Fibroblast of mammary gland (primary cell): Measurements from ENCODE around the gene GLYATL1.
A peak's percentile ranks its signal among the peaks of the same experiment; 100 is the strongest.

ENCODE experiments used
- DNase-seq: peaks from one replicate; pipeline ENCODE4 v3.0.0-alpha.2; 2010; ENCODE audit warnings: low read depth
- H3K4me3 ChIP-seq: 2 replicates; pipeline ENCODE4 v1.5.1; 2011; ENCODE audit warnings: low read depth, mild to moderate bottlenecking, low read length, moderate library complexity; ENCODE audit not compliant: control insufficient read depth
- TF ChIP-seq, protein P1 (sequence below): conservative IDR thresholded peaks from 2 replicates; pipeline ENCODE4 v1.5.1; 2011; ENCODE audit warnings: low read depth, low read length, inconsistent platforms; ENCODE audit not compliant: control insufficient read depth, insufficient read depth

GLYATL1 gene

DNA sequence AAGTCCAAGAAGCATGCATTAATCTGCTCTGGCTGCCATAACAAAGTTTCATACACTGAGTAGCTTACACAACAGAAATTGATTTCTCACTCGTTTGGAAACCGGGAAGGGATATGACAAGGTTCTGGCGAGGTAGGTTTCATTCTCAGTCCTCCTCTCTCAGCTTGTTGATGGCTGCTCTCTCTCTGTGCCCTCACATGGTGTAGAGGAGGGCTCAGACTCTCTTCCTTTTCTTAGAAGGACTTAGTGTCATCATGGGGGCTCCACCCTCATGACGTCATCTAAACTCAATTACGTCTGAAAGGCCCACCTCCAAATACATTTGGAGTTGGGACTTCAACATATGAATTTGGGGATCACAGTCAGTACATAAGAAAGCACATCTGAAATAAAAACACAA is 18.6 kb downstream of the GLYATL1 start:
- peak; percentile 6 for DNase-seq
- TF ChIP-seq, protein P1, sequence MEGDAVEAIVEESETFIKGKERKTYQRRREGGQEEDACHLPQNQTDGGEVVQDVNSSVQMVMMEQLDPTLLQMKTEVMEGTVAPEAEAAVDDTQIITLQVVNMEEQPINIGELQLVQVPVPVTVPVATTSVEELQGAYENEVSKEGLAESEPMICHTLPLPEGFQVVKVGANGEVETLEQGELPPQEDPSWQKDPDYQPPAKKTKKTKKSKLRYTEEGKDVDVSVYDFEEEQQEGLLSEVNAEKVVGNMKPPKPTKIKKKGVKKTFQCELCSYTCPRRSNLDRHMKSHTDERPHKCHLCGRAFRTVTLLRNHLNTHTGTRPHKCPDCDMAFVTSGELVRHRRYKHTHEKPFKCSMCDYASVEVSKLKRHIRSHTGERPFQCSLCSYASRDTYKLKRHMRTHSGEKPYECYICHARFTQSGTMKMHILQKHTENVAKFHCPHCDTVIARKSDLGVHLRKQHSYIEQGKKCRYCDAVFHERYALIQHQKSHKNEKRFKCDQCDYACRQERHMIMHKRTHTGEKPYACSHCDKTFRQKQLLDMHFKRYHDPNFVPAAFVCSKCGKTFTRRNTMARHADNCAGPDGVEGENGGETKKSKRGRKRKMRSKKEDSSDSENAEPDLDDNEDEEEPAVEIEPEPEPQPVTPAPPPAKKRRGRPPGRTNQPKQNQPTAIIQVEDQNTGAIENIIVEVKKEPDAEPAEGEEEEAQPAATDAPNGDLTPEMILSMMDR: no peak
- no peak overlapping the region for H3K4me3 ChIP-seq

DNA sequence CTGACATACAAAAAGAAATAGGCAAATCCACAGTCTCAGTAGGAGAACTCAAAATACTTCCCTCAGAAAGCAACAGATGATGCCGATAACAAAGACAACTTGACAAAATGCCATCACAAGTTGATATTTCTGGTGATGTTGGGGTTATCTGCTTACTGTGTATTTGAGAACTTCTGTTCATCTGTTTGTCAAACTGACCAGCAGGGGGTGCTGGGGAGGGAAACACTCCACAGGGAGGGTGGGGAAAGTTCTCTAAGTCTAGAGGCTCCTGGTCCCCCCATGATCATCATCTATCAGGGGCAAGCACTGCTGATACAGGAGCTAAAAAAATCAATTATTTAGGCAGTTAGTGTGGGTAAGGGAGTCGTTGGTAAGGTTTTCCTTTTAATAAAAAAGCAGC is 19.2 kb downstream of the GLYATL1 start:
- TF ChIP-seq, protein P1: peak; percentile 39
- peak; percentile 13 for DNase-seq
- H3K4me3 ChIP-seq: no peak overlapping the region

DNA sequence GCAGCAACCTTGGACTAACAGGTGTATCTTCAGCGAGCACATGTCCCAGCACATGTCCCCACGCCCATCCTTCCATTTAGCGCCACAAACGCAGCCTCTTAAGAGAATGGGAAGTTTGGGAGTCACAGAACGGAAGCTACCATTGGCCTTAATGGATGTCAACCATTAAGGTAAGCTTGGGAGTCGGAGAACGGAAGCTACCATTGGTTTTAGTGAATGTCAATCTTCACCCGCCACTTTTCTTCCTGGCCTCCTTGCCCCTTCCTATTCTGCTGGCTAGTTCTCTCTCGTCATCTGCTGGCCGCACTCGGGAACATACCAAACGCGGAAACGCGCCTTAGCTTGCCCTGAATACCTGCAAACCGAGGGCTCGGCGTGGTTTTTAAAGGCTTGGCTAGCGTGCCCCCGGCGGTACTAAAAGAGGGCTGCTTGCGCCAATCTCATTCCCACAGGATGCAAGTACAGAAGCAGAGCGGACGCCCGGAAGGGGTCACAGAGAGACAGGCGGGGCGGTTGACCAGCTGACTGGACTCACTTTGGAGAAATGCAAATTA is 24.3 kb downstream of the GLYATL1 start:
- TF ChIP-seq, protein P1: peak; percentile 17
- peak; percentile 74 for DNase-seq
- H3K4me3 ChIP-seq: no peak overlapping the region

DNA sequence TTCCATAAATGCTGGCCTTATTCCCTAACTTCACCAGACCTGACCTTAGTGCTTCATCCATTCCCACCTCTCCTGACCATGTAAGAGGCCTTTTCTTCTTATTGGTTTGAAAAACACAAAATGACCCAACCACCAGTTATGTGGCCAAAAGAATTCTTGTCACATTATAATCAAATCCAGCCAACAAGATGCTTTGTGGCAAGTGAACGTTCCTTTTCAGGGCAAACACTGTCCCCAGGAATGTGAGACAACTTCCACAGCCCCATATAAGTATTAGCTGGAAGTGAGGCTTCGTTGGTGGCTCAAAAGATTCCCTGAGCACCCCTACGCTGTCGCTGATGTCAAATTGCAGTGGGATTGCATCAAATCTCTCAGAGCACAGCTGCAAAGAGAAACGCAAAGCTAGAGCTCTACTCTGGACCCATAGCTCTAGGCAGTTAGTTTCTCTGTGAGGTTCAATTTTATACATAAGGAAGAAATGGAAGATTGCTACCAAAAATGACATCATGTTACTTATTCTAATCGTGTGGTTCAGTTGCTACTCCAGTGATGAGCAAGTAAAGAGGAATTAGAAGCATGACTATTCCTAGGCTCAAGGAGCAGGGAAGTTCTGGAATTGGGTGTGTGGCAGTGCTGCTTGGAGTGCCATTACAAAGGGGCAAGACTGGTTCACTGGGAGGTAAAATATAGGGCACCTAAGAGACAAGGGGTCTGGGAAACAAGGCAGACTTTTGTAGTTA is 26.1 kb downstream of the GLYATL1 start:
- peak; percentile 3 for DNase-seq
- TF ChIP-seq, protein P1: no peak
- H3K4me3 ChIP-seq: no peak overlapping the region

DNA sequence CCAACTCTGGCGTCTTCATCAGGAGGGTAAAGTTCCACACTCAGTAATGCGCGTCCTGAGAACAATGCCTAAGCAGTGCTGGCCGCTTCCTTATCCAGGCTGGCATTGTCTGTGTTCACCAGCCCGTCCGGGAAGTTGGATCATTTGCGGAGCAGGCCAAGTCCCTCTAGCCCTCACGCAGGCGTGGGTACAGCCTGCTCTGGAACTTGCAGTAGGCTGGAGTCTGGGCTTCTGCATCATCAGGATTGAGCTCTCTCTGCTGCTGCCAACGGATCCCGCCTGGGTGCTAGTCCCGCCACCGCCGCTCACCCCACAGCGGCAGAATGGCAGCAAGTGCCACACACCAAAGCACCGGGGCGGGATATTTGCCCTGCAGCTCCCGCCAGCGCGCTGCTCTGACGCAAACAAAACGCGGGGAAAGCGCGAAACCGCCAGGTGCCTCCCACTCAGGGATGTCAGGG is 29.0 kb downstream of the GLYATL1 start:
- no peak overlapping the region for H3K4me3 ChIP-seq
- TF ChIP-seq, protein P1: no peak
- DNase-seq: no peak

DNA sequence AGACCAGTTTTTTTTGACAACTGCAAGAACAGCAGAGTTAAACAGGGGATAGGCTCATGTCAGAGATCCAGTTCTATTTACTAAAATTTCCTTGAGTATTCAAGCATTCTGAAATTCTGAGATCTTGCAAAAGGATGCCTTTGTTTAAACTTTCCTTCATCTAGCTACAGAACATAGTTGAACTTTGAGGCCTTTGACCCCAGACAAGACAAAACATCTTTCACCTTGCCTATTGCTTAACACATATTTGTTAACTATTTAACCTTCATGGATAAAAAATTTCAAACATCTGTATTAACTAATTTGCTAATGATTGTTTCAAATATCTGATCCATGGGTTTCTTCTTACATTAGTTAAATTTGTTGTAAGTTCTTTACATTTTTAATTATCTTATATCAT is 38.2 kb downstream of the GLYATL1 start:
- DNase-seq: no peak
- TF ChIP-seq, protein P1: no peak
- no peak overlapping the region for H3K4me3 ChIP-seq
